Breast epithelium (tissue), 4 donors: Measurements from ENCODE around the gene PTPRK. TPM values are rescaled to one million over a fixed set of nuclear protein-coding genes. Genes with fewer than 3 reads are reported as not detected.

ENCODE experiments used
- DNase-seq, 2 donors: peaks; one replicate each; pipeline ENCODE4 v3.0.0-alpha.2; 2019; ENCODE audit warnings: low spot score in 2 of 2
- H3K27ac ChIP-seq, 2 donors: fragments of 200-600 bp; sonication (generic) in 1 of 2; one replicate each; pipeline ENCODE4 v1.5.1; 2016 to 2019; ENCODE audit warnings: mild to moderate bottlenecking in 1 of 2
- H3K27me3 ChIP-seq, 2 donors: fragments of 200-600 bp; sonication (generic) in 1 of 2; one replicate each; pipeline versions ENCODE4 v1.5.1 to v1.6.0; 2017 to 2019; ENCODE audit warnings: control low read depth in 1 of 2, mild to moderate bottlenecking in 1 of 2
- H3K36me3 ChIP-seq: fragments of 200-600 bp; one replicate; pipeline ENCODE4 v1.5.1; 2019
- H3K4me1 ChIP-seq, 2 donors: fragments of 200-600 bp; sonication (generic); one replicate each; pipeline ENCODE4 v1.5.1; 2016 to 2019; ENCODE audit warnings: control low read depth in 1 of 2
- H3K4me3 ChIP-seq, 3 donors: fragments of 200-600 bp; sonication (generic); 1 replicate in 2 of 3; 2 replicates in 1 of 3; pipeline ENCODE4 v1.5.1; 2016 to 2019; ENCODE audit warnings: mild to moderate bottlenecking in 3 of 3, moderate library complexity in 2 of 3
- H3K9me3 ChIP-seq, 2 donors: fragments of 200-600 bp; sonication (generic) in 1 of 2; one replicate each; pipeline ENCODE4 v1.5.1; 2016 to 2019; ENCODE audit warnings: control low read depth in 1 of 2
- POLR2A ChIP-seq: fragments of 450-650 bp; IDR thresholded peaks from one replicate; pipeline ENCODE4 v1.6.1; 2016; ENCODE audit warnings: antibody characterized with exemption, mild to moderate bottlenecking, moderate library complexity
- POLR2AphosphoS5 ChIP-seq, 3 donors: sonication (generic); formaldehyde crosslinking; IDR thresholded peaks; one replicate each; pipeline ENCODE4 v1.6.1; 2017; ENCODE audit warnings: antibody characterized with exemption in 3 of 3
- intact Hi-C: fragments of 100-400 bp; cut with DNase I; formaldehyde crosslinking; loops from one replicate; pipeline ENCODE4 v1.15.1; 2023; ENCODE audit warnings: low total_unique reads
- total RNA-seq, 3 donors: library from RNA; depleted of rRNA; stranded (reverse); fragments of >200 nt; gene quantifications; one replicate each; pipeline ENCODE4 v1.1.0, GENCODE V29; 2016
- TF ChIP-seq, protein P1 (sequence below), 3 donors: fragments of 450-650 bp; IDR thresholded peaks; one replicate each; pipeline ENCODE4 v1.5.1; 2016 to 2017; ENCODE audit warnings: antibody characterized with exemption in 3 of 3, mild to moderate bottlenecking in 3 of 3, moderate library complexity in 3 of 3

Gene PTPRK
- total RNA-seq, 3 donors from 2014 or later: 29.1 to 134 (median 77.0) TPM

DNA sequence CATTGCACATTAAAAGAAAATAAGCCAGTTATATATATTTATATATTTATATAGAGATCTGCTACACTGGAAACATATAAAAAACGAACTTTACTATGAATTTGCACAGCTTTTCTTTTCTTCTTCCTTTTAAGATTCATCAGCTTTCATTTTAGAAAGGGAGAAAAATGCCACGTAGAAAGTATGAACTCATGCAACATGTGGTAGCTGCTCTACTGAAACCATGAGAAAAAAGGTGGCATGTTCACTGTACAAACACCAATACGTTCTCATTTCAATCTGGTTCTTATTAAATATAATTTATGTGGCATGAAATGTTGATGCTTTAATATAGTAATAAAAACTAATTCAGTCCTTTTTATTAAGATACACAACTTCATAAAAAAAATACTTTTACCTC lies 550.7 kb downstream of the PTPRK start:
- no peak for DNase-seq
- no peaks in the 10 kb centered on the region for H3K4me1 ChIP-seq
- TF ChIP-seq, protein P1, sequence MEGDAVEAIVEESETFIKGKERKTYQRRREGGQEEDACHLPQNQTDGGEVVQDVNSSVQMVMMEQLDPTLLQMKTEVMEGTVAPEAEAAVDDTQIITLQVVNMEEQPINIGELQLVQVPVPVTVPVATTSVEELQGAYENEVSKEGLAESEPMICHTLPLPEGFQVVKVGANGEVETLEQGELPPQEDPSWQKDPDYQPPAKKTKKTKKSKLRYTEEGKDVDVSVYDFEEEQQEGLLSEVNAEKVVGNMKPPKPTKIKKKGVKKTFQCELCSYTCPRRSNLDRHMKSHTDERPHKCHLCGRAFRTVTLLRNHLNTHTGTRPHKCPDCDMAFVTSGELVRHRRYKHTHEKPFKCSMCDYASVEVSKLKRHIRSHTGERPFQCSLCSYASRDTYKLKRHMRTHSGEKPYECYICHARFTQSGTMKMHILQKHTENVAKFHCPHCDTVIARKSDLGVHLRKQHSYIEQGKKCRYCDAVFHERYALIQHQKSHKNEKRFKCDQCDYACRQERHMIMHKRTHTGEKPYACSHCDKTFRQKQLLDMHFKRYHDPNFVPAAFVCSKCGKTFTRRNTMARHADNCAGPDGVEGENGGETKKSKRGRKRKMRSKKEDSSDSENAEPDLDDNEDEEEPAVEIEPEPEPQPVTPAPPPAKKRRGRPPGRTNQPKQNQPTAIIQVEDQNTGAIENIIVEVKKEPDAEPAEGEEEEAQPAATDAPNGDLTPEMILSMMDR (IDR thresholded peaks at IDR 0.05): no peak
- TF ChIP-seq POLR2AphosphoS5 (IDR thresholded peaks at IDR 0.05): no peak
- no peak for TF ChIP-seq POLR2A
- intact Hi-C loops: no loop called here
- H3K27me3 ChIP-seq: no peaks in the 10 kb centered on the region
- H3K9me3 ChIP-seq: no peaks in the 10 kb centered on the region
- no peak overlapping the region for H3K4me3 ChIP-seq
- H3K27ac ChIP-seq: no peak overlapping the region
- peaks cover 10% of the 10 kb centered on the region for H3K36me3 ChIP-seq

DNA sequence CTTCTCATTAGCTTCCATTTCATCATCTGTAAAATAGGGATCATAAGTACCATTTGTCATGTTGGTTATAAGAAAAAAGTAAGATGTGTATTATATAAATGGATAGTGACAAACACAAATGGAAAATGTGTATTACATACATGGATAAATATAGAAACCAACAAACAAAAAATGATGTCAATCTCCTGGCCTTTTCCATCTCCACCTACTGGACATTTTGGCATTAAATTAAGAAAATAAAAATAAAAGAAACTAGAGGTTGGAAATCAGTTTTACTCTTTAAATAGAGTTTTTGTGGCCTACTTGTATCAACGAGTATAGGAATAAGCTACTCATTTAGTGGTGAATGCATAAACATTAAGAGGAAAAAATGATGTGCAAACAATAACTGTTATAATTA lies 552.0 kb downstream of the PTPRK start:
- intact Hi-C loops: no loop called here

DNA sequence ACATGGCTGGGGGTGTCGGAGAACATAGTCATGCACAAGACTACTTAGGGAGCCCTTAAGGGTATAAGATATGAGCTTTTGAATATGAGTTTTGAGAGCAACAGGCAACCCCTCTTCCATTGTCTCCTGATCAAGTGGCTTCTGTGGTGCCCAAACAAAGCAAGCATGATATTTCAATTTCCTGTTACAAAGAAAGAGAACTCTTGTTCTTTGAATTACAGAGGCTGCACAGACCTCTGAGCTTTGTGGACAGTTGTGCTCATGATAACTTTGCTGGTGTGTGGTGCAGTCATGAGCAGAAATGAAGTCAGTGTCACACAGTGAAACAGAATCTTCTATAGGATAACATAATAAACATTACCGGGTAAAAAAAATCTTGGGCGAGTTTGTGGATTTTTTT lies 552.7 kb downstream of the PTPRK start:
- Histone ChIP-seq H3K27ac (no peak overlapping the region), H3K4me3 (no peak overlapping the region), H3K9me3 (no peaks in the 10 kb centered on the region), H3K36me3 (peaks cover 10% of the 10 kb centered on the region), H3K4me1 (no peaks in the 10 kb centered on the region), H3K27me3 (no peaks in the 10 kb centered on the region)
- no peak for TF ChIP-seq POLR2A
- TF ChIP-seq, protein P1 (IDR thresholded peaks at IDR 0.05): no peak
- no peak for TF ChIP-seq POLR2AphosphoS5 (IDR thresholded peaks at IDR 0.05)
- intact Hi-C loops: no loop called here
- no peak for DNase-seq

More for the DNA sequence above, 552.0 kb downstream of the PTPRK start:
- Histone ChIP-seq H3K9me3 (no peaks in the 10 kb centered on the region), H3K4me3 (no peak overlapping the region), H3K4me1 (no peaks in the 10 kb centered on the region), H3K36me3 (peaks cover 10% of the 10 kb centered on the region), H3K27ac (no peak overlapping the region), H3K27me3 (no peaks in the 10 kb centered on the region)
- TF ChIP-seq POLR2A: no peak
- no peak for DNase-seq

DNA sequence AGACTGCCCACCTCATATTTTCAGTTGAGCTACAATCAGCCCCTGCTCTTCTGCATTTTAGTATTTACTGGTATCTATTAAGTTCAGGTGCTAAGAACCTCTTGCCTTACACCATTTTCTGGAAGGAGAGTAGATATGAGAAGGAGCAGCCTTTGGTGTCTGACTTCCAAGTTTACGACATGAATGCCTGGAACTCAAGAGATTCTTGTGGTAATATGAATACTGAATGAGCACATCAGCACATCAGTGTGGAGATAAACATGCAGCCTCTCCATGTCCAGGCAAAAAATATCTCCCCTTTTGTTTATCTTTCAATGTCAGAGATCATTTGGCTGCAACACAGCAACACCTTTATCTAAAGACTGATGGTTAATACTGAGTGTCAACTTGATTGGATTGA lies 553.8 kb downstream of the PTPRK start:
- H3K36me3 ChIP-seq: peaks cover 10% of the 10 kb centered on the region
- no peaks in the 10 kb centered on the region for H3K4me1 ChIP-seq
- H3K27ac ChIP-seq: no peak overlapping the region
- H3K27me3 ChIP-seq: no peaks in the 10 kb centered on the region
- DNase-seq: no peak
- TF ChIP-seq POLR2A: no peak
- TF ChIP-seq POLR2AphosphoS5 (IDR thresholded peaks at IDR 0.05): no peak
- no peak overlapping the region for H3K4me3 ChIP-seq
- H3K9me3 ChIP-seq: no peaks in the 10 kb centered on the region
- intact Hi-C loops: no loop called here

DNA sequence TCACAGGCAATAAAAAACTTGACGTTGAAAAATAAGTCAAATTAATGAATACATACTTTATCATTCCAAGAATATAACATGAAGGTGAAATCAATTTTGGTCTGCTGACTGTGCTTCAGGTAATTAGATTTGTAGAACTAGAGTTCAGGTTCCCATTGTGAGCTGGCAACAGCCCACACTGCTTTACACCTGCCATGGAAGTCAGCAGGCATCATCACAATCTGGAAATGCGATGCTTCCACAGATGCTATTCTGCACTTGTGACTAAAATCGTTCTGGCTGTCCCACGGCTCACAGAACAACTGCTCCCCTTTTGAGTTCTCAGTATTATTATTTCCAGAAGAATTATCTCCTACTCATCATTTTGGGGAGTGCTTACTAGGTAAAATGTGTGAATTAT lies 556.9 kb downstream of the PTPRK start:
- intact Hi-C loops: no loop called here
- no peak for TF ChIP-seq POLR2A
- TF ChIP-seq, protein P1 (IDR thresholded peaks at IDR 0.05): no peak
- TF ChIP-seq POLR2AphosphoS5 (IDR thresholded peaks at IDR 0.05): no peak
- H3K36me3 ChIP-seq: no peaks in the 10 kb centered on the region
- H3K4me1 ChIP-seq: no peaks in the 10 kb centered on the region
- H3K9me3 ChIP-seq: no peaks in the 10 kb centered on the region
- no peaks in the 10 kb centered on the region for H3K27me3 ChIP-seq
- no peak overlapping the region for H3K27ac ChIP-seq
- DNase-seq: no peak
- H3K4me3 ChIP-seq: no peak overlapping the region

DNA sequence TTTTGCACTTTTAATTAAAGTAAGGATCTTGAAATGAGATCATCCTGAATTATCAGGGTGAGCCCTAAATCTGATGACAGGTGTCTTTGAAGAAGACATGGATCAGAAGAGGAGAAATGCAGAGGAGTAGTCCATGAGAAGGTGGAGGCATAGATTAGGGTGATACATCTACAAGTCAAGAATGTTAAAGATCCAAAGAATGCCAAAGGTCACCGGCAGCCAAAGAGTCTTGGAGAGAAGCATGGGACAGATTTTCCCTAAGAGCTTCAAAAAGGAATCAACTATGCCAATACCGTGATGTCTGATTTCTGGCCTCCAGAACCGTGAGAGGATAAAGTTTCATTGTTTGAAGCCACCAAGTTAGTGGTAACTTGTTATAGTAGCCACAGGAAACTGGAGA lies 560.5 kb downstream of the PTPRK start:
- TF ChIP-seq POLR2A (no peak), POLR2AphosphoS5 (IDR thresholded peaks at IDR 0.05) (no peak)
- TF ChIP-seq, protein P1 (IDR thresholded peaks at IDR 0.05): no peak
- no peak for DNase-seq
- no peak overlapping the region for H3K27ac ChIP-seq
- no peaks in the 10 kb centered on the region for H3K9me3 ChIP-seq
- no peak overlapping the region for H3K4me3 ChIP-seq
- H3K4me1 ChIP-seq: no peaks in the 10 kb centered on the region
- intact Hi-C loops: no loop called here
- no peaks in the 10 kb centered on the region for H3K36me3 ChIP-seq
- no peaks in the 10 kb centered on the region for H3K27me3 ChIP-seq
